GM12801 (cell line): Measurements from ENCODE around the gene ADM5.

Source experiments
- CTCF ChIP-seq: IDR thresholded peaks from one replicate; pipeline ENCODE4 v1.5.1; 2011; ENCODE audit warnings: control low read depth; ENCODE audit not compliant: insufficient read length; ENCODE audit errors: extremely low read depth

The ADM5 gene

GRCh38 chr19:49691243-49692146 lies 2.1 kb downstream of the ADM5 start:
- TF ChIP-seq CTCF, result no peak

GRCh38 chr19:49692147-49692506 lies 2.7 kb downstream of the ADM5 start:
- TF ChIP-seq CTCF, result no peak

- no peak for TF ChIP-seq CTCF
These were observed 6.7 kb downstream of the ADM5 start for GRCh38 chr19:49696115-49696514.

GRCh38 chr19:49696865-49697264 lies 7.5 kb downstream of the ADM5 start:
- no peak for TF ChIP-seq CTCF

- no peak for TF ChIP-seq CTCF
These were observed 10.0 kb downstream of the ADM5 start for GRCh38 chr19:49699364-49699763.

GRCh38 chr19:49700563-49700962 lies 11.2 kb downstream of the ADM5 start:
- no peak for TF ChIP-seq CTCF

- TF ChIP-seq CTCF, result no peak
These were observed 11.9 kb downstream of the ADM5 start for GRCh38 chr19:49701271-49701786.
